ENCODE data around the gene WTIP.
"Not testable (repeated sequence)": the region's sequence is repeated elsewhere in the genome, so short reads cannot be mapped to it uniquely, and the experiment has no call there.

Gene WTIP

DNA sequence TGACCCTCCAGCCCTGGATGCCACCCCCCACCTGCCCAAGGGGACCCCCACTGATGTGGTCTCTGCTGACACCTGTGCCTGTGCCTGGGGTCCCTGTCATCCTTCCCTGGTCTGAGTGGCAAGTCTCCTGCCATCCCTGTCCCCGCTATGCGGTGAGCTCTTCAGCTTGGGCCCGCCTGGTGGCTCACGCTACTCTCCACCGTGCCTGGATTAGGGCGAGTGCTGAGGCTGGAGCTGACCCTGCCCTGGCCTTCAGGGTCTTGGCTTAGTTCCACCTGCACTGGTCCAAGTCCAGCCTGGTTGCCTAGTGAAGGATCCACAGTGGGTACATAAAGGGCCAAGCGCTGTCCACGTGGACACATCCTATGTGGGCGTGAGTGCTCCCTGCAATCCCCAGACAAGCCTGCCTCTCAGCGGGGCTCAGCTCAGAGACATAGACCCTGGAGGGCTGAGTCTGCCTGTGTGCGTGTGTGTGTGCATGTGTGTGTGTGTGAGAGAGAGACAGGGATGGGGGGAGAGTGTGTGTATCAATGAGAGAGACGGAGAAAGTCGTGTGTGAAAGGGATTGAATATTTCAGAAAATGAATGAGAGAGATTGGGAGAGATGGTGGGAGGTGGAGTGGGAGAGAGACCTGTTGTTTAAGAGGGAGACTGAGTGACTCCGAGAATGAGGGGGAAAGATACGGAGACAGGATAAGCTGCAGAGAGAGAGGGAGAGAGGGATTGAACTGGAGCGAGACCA, 22.1 kb downstream of the WTIP start:
- no peak for DNase-seq (ENCODE audit: low read depth in 2 of 2)

DNA sequence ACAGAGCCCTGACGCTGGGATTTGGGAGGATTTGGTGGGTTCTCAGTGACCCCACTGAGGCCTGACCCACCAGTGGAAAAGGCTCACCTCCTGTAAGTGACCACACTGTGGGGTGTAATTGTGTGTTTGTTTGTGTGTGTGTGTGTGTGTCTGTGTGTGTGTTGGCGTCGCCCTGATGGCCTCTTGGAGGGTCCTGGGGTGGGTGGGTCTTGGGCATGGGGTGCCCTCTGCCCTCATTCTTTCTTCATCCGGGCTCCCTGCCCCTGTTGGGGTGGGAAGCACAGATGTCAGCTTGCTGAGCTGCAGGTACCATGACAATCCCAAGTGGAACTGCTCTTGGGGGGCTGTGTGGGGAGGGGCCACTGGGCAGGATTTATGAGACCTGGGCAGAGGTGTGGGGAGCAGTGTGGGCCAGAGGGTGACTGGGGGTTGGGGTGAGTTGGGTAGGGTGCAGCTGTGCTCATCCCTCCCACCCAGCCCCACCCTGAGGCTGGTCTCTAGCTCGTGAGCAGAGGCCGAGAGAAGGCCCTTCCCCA, 22.8 kb downstream of the WTIP start:
- DNase-seq (ENCODE audit: low read depth in 2 of 2): no peak

DNA sequence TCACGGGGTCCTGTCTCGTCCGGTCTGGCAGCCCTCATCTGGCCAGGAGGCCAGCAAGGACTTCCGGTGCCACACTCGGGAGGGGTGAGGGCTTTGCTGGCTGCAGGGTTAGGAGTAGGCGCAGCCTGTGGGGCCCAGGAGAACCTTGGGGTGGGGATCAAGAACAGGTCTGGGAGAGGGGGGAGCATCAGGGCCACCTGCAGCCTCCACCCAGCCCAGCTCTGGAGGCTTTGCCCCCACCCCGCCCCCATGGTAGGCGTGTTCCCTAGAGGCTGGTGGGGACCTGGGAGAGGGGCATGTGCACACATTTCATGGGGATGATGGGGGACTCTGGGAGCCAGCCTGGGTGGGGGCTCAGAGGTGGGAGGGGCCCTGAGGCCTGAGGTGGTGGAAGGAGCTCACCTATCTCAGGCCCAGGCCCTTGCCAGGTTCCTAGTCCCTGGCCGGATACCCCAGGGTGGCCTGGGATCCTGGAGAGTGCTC, 23.3 kb downstream of the WTIP start:
- no peak for DNase-seq (ENCODE audit: low read depth in 2 of 2)

DNA sequence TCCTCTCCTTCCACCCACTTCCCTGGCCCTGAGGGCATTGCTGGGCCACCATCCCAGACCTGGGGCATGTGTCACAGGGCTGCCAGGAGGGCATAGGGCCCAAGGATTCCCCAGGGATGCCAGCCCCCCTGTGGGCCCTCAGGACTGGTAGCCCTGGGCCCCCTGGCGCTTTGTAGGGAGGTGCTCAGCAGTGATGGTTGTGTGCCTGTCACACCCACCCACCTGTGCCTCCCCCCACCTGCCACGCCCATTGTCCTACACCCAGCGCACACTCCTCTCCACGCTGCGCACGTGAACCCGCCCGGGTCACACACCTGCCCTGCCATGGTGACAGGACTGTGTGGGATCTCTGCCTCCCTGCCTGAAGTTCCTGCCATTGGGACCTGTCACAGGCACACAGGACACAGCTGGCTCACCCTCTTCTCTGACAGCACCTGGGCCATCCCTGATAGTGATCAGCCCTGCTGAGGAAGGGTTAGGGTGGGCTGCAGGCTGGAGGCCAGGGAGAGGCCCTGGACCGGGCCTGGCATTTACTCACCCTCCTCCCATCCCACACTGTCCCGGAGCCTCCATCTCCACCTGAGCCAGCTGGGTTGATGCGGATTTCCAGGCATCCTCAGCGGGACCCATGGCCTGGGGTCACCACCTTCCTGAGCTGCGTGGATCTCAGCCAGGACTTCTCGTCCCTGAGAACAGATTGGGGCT, 23.9 kb downstream of the WTIP start:
- DNase-seq (ENCODE audit: low read depth in 2 of 2): no peak

DNA sequence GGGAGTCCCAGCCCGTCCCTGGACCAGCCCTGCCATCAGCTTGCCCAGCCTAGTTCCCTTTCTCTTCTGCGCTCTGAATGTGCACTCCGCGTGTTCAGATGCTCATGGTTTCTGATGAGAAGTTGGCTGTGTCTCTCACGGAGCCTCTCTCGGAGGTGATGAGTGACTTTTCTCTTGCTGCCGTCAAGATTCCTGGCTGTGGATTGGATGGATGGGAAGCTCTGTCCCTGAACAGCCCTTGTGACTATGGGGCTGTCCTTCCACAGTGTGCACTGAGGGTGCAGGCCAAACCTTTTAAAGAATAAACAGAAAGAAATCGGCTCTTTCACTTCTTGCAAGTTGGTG, 24.4 kb downstream of the WTIP start:
- DNase-seq (ENCODE audit: low read depth in 2 of 2): no peak

DNA sequence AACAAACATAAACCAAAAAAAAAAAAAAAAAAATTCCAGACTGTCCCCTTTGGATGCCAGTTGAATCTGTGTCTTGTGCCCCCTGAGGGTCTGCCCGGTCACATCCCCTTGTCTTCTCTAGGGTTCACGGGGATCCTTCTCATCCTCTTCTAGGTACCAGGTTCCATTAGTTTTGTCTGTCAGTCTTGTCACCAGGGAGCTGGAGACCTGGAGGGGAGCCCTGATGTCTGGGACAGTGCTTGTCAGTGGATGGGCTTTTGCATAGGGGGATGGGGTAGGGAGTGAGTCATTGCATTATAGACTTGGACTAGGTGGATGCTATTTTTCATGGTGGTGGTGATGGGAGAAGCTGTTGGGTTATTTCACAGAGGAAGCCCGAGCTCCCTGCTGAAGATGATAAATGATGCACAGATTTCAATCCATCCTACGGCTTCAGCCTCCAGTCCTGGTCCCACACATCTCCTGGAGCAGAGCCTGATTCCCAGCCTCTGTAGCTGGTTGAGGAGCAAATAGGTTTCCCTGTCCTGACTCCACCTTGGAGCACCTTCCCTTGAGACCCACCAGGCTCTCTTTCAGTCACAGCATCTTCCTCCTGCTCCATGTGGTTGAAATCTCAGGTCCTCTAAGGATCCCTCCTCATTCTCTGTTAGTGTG, 26.0 kb downstream of the WTIP start:
- DNase-seq (ENCODE audit: low read depth in 2 of 2): no peak

DNA sequence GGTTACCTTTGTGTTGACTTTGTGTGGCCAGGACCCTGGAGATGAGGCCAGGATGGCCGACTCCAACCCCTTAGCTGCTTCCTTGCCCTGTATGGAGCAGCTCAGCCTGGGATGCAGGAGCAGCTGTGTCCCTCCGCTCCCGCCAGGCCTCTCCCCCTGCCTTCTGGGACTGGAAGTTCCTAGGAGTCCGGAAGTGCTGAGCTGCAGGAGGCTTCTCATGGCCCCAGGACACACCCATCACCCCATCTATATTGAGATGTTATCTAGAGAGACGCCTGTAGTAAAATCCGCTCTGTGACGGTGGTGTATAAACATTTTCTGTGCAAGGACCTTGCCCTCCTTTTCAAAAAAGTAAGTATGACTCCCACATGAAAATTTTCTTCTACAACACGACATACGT, 27.0 kb downstream of the WTIP start:
- DNase-seq (ENCODE audit: low read depth in 2 of 2): no peak

DNA sequence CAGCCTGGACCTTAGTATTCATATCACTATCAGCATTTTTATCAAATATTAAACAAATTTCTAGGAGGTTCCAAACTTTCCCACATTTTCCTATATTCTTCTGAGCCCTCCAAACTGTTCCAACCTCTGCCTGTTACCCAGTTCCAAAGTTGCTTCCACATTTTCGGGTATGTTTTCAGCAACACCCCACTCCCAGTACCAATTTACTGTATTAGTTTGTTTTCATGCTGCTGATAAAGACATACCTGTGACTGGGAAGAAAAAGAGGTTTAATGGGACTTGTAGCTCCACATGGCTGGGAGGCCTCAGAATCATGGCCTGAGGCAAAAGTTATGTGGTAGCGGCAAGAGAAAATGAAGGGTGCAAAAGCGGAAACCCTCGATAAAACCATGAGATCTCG, 29.3 kb downstream of the WTIP start:
- DNase-seq (ENCODE audit: low read depth in 2 of 2): not testable (repeated sequence)

DNA sequence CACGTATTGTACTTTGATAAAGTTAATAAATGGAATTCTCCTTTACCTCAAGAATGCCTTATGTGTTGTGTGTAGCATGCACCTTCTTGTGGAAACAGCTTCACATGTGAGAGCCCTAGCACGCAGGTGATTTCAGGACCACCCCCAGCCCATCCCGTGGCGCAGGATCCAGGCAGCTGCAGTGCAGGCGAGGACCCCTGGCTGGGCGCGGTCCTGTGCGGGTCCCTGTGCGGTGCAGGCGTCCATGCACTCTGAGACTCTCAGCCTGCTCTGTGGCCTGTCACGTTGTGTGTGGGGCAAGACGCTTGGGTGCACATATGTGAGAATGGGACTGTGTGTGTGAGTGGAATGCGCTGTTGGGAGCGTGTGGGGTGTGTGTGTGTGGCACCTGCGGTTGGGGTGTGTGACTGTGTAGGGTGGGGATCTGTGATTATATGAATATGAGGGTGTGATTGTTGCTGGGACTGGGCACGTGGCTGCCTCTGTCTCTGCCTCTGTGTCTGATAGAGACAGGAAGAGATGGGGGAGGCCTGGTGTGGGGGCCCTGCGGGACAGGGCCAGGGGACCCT, 30.8 kb downstream of the WTIP start:
- no peak for DNase-seq (ENCODE audit: low read depth in 2 of 2)

DNA sequence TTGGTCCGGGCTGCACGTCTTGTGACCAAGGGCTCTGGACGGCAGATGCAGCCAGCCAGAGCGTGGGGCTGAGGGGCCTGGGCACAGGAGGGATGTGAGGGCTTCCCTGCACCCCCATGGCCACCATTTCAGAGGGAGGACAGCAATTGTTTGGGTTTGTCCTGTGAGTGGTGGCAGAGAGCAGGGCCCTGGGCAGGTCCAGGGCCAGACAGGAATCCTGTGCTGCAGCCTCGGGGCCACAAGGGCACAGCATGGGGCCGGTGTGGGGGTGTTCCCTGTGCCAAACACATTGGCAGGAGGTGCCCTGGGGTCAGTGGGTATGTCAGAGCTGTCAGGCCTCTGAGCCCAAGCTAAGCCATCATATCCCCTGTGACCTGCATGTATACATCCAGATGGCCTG, 32.2 kb downstream of the WTIP start:
- no peak for DNase-seq (ENCODE audit: low read depth in 2 of 2)

DNA sequence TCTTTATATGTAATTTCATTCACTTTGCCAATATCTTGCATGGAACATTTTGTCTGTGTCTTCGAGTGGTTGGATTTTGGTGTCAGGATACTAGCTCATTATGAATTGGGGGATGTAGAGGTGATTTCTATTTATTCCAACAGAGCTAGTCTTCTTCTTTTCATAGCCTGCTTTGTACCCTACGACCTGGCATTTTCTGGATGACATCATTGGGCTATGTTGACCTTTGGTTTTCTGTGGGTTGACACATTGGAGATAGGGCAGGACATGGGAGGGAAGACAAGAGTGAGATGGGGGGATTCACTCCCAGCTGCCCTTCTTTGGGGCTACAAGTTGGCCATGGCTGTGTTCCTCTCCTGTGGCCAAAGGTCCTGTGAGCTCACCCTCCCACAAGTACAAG, 38.0 kb downstream of the WTIP start:
- DNase-seq (ENCODE audit: low read depth in 2 of 2): no peak

DNA sequence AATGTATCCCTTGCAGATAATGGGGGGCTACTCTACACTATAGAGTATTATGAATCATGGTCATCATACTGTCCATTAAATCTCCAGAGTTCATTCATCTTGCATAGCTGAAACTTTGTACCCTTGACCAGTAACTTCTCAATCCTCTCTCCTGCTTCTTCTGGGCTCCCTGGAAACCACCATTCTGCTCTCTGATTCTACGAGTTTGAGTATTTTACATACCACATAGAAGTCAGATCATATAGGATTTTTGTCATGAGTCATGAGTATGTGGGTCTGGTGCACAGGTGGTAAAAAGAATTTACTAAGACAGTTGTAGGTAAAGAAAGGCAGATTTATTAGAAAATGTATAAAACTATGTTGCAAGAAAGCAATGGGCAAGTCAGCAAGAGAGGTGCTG, 41.9 kb downstream of the WTIP start:
- DNase-seq (ENCODE audit: low read depth in 2 of 2): no peak

DNA sequence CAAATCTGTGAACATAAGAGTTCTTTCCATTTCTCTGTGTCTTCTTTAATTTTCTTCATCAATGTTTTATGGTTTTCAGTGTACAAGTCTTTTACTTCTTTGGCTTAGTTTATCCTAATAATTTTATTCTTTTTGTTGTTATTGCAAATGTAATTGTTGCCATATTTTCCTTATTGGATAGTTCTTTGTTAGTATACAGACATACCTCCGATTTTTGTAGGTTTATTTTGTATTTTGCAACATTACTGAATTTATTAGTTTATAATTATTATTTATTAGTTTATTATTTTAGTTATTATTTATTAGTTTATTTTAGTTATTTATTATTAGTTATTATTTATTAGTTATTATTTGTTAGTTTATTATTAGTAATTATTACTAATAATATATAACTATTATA, 43.4 kb downstream of the WTIP start:
- DNase-seq (ENCODE audit: low read depth in 2 of 2): no peak

DNA sequence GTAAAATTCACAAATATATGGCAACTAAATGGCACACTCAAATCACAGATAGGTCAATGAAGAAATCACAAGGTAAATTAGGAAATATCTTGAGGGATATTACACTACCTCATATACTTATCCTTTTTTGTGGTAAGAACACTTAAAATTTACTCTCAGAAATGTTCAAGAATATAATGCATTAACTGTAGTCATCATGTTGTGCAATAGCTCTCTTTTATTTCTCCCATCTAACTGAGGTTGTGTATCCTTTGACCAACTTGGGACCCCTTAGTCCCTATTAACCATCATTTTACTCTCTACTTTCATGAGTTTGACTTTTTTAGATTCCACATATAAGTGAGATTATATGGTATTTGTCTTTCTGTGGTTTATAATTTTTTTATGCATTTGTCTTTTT, 52.6 kb downstream of the WTIP start:
- no peak for DNase-seq (ENCODE audit: low read depth in 2 of 2)

DNA sequence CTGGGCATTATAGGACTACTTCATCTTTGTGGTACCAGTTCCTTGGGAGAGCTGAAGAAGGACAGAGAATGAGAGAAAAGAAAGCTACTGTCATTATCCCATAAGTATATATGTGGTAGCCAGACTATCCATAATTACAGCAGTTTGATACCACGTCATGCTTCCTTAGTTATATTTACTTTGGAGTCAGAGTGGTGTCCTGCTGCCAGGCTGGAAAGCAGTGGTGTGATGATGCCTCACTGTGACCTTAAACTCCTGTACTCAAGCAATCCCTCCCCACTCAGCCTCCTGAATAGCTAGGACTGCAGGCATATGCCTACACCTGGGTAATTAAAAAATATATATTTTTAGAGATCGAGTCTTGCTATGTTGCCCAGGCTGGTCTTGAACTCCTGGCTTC, 57.8 kb downstream of the WTIP start:
- no peak for DNase-seq (ENCODE audit: low read depth in 2 of 2)

DNA sequence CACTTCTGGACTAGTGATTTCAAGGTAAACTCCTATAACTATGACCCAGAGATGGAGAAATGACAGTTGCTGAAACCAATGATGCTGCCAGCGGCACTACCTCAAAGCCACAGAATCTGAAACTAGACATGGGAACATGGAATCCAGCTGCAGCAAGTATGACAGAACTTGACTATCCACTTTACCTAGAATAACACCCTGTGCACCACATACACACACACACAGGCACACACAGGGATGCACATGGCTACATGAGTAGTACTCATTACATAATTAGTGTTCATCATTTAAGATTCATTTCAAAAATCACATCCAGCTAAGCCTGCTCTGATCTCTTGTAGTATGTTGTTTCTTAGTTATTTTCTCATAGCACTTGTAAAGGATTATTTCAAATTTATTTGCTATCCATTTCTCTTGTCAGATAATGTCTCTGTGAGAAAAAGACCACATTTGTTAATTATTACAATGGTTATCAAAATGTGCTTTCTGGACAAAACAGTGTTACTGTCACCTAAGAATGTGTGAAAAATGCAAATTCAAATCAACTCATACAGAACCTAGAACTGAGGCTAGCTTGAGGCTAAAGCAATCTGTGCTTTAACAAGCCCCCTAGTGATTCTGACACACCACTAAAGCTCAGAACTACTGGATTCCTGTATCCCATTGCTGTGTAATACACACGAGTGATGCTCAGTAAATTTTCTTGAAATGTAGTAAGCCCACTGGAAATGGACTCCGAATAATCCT, 59.4 kb downstream of the WTIP start:
- DNase-seq (ENCODE audit: low read depth in 2 of 2): no peak

DNA sequence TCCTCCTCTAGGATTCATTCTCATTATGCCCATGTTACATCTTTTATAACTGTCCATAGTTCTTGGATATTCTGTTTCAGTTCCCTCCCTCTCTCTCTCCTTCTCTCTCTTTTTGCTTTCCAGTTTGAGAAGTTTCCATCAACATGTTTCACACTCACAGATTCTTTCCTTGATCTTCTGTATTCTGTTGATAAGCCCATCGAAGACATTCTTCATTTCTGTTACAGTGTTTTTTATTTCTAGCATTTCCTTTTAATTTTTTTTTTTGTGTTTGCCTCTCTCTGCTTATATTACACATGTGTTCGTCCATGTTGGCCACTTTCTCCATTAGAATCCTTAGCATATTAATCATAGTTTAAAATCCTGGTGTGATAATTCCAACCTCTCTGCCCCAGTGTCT, 68.3 kb downstream of the WTIP start:
- no peak for DNase-seq (ENCODE audit: low read depth in 2 of 2)

DNA sequence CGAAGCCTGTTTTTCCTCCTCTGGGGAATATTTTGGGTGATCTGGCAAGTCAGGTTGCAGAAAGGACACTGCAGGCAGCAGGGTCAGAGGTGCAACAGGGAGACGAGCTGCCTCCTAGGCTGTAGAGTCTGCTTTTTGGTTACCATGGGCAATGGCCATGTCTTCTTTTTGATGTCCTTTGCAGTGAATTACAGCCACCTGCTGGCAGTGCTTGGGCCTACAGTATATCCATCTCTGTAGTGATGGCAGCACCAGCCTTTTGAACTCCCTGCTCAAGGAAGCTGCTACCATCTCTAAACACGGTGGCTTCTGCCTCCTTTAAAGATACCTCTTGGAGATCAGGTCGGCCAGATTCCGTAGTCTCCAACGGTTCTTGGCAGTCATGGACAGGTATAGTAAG, 73.9 kb downstream of the WTIP start:
- no peak for DNase-seq (ENCODE audit: low read depth in 2 of 2)

DNA sequence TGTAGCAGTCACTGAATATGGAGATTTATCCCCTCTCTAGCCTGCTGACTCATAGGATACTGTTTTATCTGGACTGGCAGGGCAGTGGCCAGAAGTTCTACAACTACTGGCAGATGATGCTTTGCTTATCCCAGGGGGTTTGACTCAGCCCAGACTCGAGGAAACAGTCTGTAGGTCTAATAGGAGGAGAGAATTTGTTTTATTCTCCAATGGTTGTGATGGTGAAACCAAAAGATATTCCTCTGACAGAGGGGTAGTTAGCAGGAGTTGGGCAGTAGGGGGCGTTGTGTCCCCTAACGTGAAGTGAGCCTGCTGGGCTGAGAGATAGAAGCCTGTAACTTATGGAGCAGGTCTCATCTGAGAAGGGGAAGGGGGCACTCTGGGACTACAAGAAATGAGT, 74.9 kb downstream of the WTIP start:
- DNase-seq (ENCODE audit: low read depth in 2 of 2): no peak

DNA sequence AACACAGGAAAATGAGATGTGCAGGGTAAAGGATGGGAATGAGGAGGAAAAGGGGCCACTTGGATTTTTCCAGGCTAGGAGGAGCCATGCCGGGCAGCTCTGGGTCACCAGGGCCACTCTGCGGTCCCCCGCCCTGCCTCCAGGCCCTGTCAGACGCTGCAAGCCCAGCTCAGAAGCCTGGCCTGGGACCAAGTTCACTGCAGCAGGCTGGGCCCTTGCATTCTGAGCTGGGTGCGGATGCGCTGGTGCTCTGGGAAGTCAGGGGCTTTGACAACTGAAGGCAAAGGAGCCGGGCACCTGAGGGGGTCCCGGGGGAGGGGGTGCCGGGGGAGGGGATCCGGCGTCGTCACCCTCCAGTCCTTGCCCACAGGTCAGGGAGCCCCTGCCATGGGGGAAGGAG, 77.5 kb downstream of the WTIP start:
- no peak for DNase-seq (ENCODE audit: low read depth in 2 of 2)

DNA sequence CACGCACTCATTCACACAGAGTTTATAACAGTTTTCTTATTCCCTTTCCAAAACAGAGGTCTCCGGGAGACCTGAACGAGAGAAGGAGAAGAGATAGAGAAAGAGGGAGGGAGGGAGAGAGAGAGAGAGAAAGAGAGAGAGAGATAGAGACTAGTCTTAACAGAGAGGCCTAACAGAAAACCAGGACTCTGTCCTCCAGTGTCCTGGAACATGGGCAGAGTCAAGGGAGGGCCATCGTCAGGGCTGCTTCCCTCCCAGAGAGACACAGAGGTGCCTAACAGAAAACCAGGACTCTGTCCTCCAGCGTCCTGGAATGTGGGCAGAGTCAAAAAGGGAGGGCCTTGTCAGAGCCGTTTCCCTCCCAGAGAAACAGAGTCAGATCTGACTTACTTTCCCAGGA, 78.7 kb downstream of the WTIP start:
- no peak for DNase-seq (ENCODE audit: low read depth in 2 of 2)
